Stimulated activated naive B cell treated with anti-CD40 and anti-IgM and Interleukin-4, amounts not matched to agents 10 μg/mL and 1 μg/mL and 100 μg/mL, for 72 hours (primary cell): ENCODE data around the gene ATP8A2.
"Not testable (repeated sequence)": the region's sequence is repeated elsewhere in the genome, so short reads cannot be mapped to it uniquely, and the experiment has no call there.

Experiments used
- ATAC-seq, 2 donors: fragments of 150-1000 bp; cut with Tn5 transposase; replicated peaks; 2 replicates each; pipeline ENCODE4 v1.10.0; 2021; ENCODE audit warnings: moderate library complexity in 1 of 2
- DNase-seq: peaks from one replicate; pipeline ENCODE4 v3.0.0; 2021
- H3K27ac Mint-ChIP-seq: one replicate; pipeline ENCODE4 v1.8.0; 2022; ENCODE audit warnings: mild to moderate bottlenecking, mixed read lengths
- H3K27me3 Mint-ChIP-seq, 2 donors: one replicate each; pipeline ENCODE4 v1.8.0; 2022; ENCODE audit warnings: mixed read lengths in 2 of 2
- H3K36me3 Mint-ChIP-seq, 2 donors: one replicate each; pipeline ENCODE4 v1.8.0; 2022; ENCODE audit warnings: mixed read lengths in 2 of 2, mild to moderate bottlenecking in 1 of 2
- H3K4me1 Mint-ChIP-seq, 2 donors: one replicate each; pipeline ENCODE4 v1.8.0; 2022; ENCODE audit warnings: mixed read lengths in 2 of 2, mild to moderate bottlenecking in 1 of 2
- H3K4me3 Mint-ChIP-seq, 2 donors: one replicate each; pipeline ENCODE4 v1.8.0; 2022; ENCODE audit warnings: mild to moderate bottlenecking in 2 of 2, mixed read lengths in 2 of 2, moderate library complexity in 1 of 2
- H3K9me3 Mint-ChIP-seq, 2 donors: one replicate each; pipeline ENCODE4 v1.8.0; 2022; ENCODE audit warnings: mixed read lengths in 2 of 2, mild to moderate bottlenecking in 1 of 2

The ATP8A2 gene

DNA sequence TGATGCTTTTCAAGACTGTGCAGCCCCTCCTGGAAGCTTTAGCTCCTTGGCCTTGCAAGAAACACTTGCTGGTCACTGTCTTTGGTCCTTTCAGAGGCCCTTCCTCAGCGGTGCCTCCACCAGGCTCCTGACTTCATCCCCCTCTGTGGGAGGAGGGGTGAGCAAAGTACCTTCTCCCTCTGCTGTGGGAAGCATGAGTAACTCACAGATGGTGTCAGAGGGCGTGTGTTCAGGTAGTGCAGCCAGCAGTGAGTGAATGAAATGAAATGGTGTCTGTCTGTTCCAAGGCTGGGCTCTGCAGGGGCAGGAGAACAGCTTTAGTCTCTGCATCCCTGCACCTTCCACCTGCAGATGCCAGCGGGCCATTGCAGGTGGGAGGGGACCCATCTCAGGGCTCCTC, 577.1 kb downstream of the ATP8A2 start:
- no peak overlapping the region for H3K27ac Mint-ChIP-seq
- no peaks in the 10 kb centered on the region for H3K27me3 Mint-ChIP-seq
- DNase-seq (no peak), ATAC-seq (no peak)
- no peaks in the 10 kb centered on the region for H3K9me3 Mint-ChIP-seq
- H3K4me3 Mint-ChIP-seq = no peak overlapping the region
- H3K36me3 Mint-ChIP-seq = no peaks in the 10 kb centered on the region
- H3K4me1 Mint-ChIP-seq = no peaks in the 10 kb centered on the region

DNA sequence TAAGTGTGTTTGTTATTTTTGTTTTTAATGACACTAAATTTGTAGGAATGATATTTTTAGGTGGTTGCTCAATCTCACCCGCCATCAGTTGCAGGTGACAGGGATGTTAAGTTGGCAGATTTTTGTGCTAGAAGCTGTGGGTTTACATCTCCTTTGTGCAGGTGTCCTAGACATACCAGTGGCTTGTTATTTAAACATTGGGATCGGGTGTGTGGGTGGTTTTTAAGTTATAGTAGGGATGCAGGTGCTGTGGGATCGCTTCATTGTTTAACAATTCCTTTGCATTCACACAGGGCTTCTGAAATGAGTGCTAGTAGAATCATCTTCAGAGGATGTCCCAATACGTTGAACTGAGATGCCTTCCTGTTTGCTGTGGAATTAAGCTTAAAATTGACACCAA, 580.1 kb downstream of the ATP8A2 start:
- Mint-ChIP-seq H3K9me3 (peaks cover 3 to 4% of the 10 kb centered on the region in 2 donors), H3K4me1 (no peaks in the 10 kb centered on the region), H3K36me3 (no peaks in the 10 kb centered on the region), H3K27ac (no peak overlapping the region), H3K27me3 (peaks cover 0 to 8% of the 10 kb centered on the region in 2 donors), H3K4me3 (no peak overlapping the region)
- DNase-seq = no peak
- ATAC-seq = no peak

DNA sequence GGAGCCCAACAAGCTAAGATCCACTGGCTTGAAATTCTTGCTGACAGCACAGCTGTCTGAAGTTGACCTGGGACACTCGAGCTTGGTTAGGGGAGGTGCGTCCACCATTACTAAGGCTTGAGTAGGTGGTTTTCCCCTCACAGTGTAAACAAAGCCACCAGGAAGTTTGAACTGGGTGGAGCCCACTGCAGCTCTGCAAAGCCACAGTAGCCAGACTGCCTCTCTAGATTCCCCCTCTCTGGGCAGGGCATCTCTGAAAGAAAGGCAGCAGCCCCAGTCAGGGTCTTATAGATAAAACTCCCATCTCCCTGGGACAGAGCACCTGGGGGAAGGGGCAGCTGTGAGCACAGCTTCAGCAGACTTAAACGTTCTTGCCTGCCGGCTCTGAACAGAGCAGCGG, 582.3 kb downstream of the ATP8A2 start:
- not testable (repeated sequence) for ATAC-seq, H3K9me3 Mint-ChIP-seq, DNase-seq, H3K4me1 Mint-ChIP-seq, H3K4me3 Mint-ChIP-seq, H3K36me3 Mint-ChIP-seq, H3K27ac Mint-ChIP-seq
- H3K27me3 Mint-ChIP-seq = peaks cover 0 to 14% of the 10 kb centered on the region in 2 donors

DNA sequence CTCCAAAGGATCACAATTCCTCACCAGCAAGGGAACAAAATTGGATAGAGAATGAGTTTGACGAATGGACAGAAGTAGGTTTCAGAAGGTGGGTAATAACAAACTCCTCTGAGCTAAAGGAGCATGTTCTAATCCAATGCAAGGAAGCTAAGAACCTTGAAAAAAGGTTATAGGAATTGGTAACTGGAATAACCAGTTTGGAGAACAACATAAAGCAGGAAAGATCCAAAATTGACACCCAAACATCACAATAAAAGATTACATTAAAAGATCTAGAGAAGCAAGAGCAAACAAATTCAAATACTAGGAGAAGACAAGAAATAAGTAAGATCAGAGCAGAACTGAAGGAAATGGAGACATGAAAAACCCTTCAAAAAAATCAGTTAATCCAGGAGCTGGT, 583.2 kb downstream of the ATP8A2 start:
- ATAC-seq, H3K36me3 Mint-ChIP-seq, H3K27ac Mint-ChIP-seq, H3K4me1 Mint-ChIP-seq, H3K9me3 Mint-ChIP-seq, H3K4me3 Mint-ChIP-seq, DNase-seq: not testable (repeated sequence)
- peaks cover 3 to 17% of the 10 kb centered on the region in 2 donors for H3K27me3 Mint-ChIP-seq

DNA sequence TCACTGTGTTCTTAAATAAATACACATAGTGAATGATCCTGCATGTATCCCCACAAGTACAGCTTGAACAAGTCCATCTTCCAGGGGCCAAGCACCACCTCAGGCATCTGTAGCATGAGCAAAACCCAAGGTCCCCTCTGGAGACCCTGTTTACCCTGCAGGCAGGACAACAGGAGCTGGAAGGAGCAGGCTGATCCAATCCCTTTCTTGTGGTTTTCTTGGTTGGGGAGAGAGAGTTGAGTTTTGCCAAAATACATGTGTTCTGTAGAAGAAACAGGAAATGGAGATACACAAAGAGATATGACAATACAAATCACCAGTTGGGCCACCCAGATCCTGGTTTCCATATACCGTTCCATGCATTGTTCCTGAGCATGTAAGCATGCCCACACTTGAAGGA, 587.2 kb downstream of the ATP8A2 start:
- ATAC-seq (no peak), DNase-seq (no peak)
- Mint-ChIP-seq H3K9me3 (peaks cover 6 to 8% of the 10 kb centered on the region in 2 donors), H3K27ac (no peak overlapping the region), H3K4me3 (no peak overlapping the region), H3K4me1 (no peaks in the 10 kb centered on the region), H3K36me3 (peaks cover 0 to 2% of the 10 kb centered on the region in 2 donors), H3K27me3 (peaks cover 5 to 24% of the 10 kb centered on the region in 2 donors)

DNA sequence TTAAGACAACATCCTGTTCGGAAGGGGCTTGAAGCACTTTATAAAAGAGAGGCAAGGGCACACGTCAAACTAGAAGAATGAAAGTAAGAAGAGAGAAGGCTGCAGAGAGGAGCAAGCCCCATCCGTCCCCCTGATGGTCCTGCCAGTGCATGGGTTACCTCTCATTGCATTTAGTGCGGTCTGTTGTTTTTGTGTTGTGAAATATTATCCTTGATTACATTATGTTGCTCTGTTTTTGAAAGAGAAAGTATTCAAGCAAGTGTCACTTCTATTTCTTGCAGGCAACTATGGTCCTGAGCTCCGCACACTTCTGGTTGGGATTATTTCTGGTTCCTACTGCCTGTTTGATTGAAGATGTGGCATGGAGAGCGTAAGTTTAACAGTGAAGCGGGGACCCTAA, 589.5 kb downstream of the ATP8A2 start:
- ATAC-seq (no peak), DNase-seq (no peak)
- Mint-ChIP-seq H3K27ac (no peak overlapping the region), H3K4me1 (no peaks in the 10 kb centered on the region), H3K27me3 (peaks cover 5 to 21% of the 10 kb centered on the region in 2 donors), H3K36me3 (peaks cover 0 to 2% of the 10 kb centered on the region in 2 donors), H3K4me3 (no peak overlapping the region), H3K9me3 (peaks cover 4 to 5% of the 10 kb centered on the region in 2 donors)

DNA sequence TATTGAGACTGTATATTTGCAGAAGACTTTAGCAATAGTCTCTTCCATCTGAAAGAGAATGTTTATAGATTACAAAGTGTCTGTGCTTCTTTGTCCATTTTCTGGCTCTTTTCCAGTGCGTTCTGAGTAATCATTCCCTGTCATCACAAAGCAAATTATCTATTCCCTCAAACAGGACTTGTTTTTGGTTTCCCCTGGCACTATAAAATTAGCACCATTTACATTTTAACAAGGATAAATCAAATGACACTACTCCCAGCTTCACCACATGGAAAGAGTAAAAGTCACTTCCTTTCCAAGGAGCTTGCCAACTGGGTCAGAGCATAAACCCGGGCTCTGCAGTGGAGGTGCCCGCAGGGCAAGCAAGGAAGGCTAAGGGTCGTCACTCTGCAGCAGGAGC, 591.9 kb downstream of the ATP8A2 start:
- Mint-ChIP-seq H3K4me3 (no peak overlapping the region), H3K9me3 (peaks cover 0 to 1% of the 10 kb centered on the region in 2 donors), H3K4me1 (no peaks in the 10 kb centered on the region), H3K27ac (no peak overlapping the region), H3K27me3 (peaks cover 5 to 10% of the 10 kb centered on the region in 2 donors), H3K36me3 (no peaks in the 10 kb centered on the region)
- DNase-seq (no peak), ATAC-seq (no peak)

DNA sequence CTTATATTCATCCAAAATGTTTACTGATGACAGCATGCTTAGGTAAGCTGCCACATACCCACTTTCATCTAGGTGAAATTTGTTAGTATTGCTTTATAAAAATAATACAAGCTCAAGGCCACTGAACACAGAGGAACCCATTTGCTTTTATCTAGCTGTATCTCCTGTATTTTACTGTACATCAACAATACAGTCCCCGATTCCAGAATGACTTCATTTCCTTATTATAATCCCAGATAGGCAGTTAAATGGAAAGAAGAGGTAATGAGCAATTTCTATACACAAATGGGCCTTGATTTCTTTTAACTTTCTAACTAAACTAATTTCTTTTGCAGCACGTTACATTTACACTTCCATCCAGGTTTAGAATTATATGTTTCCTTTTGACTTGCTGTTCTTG, 593.8 kb downstream of the ATP8A2 start:
- no peak for ATAC-seq
- Mint-ChIP-seq H3K4me3 (no peak overlapping the region), H3K27ac (no peak overlapping the region), H3K27me3 (peaks cover 0 to 3% of the 10 kb centered on the region in 2 donors), H3K4me1 (no peaks in the 10 kb centered on the region), H3K9me3 (peaks cover 0 to 1% of the 10 kb centered on the region in 2 donors), H3K36me3 (no peaks in the 10 kb centered on the region)
- DNase-seq = no peak

DNA sequence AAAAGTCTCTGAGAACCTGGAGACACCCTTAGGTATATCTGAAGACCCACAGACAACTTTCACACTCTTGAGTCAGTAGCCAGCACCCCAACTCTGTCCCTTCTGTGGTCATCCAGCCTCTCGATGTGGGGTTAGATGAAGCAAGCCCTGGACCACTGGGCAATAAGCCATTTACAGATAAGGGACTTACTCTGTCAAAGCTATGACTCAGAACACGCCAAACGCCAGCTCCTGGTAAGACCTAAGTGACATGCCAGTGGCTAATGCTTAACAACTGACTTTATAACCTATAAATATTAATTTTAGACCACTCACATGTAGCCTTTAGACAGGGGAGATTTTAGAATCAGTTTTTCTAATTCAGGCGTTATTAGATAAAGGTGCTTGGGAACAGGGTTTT, 594.3 kb downstream of the ATP8A2 start:
- Mint-ChIP-seq H3K4me1 (no peaks in the 10 kb centered on the region), H3K4me3 (no peak overlapping the region), H3K27me3 (no peaks in the 10 kb centered on the region), H3K36me3 (no peaks in the 10 kb centered on the region), H3K9me3 (peaks cover 0 to under 1% of the 10 kb centered on the region in 2 donors), H3K27ac (no peak overlapping the region)
- DNase-seq (no peak), ATAC-seq (no peak)

DNA sequence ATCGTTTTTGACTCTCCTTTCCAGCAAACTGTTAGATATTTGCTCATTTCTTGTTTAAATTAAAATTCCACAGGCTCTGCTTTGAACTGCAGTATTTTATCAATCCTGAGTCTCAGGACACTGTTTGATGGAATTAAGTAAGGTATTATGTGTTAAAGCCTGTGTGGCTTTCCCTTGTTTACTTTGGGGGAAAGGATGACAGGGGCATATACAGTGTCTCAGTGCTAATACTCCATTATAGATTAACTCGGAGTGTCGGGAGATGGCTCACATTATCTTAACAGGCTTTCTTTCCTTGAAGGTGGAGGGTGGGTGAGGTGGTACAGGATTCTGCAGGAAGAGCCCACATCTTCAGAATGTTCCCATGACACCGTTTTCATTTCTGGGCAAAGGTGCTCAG, 595.4 kb downstream of the ATP8A2 start:
- ATAC-seq = no peak
- Mint-ChIP-seq H3K4me3 (no peak overlapping the region), H3K36me3 (no peaks in the 10 kb centered on the region), H3K27me3 (no peaks in the 10 kb centered on the region), H3K27ac (no peak overlapping the region), H3K4me1 (no peaks in the 10 kb centered on the region), H3K9me3 (no peaks in the 10 kb centered on the region)
- no peak for DNase-seq

DNA sequence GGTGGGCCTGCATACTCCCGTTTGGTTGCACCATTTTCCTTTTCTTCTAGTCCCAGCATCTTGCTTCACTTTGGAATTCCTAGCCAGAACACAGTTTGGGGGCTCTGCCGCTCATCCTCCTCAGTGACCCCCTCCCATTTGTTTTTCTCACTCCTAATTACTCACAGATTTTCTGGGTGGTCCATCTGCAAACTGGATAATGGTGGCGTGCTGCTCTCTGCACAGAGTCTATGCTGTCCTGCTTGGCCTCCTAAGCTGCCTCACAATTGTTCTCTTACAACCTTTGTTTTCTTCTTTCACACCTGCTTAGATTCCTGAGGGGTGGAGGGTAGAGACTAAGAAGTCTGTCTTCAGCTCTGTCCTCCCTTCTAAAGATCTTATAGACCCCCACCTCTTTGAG, 599.3 kb downstream of the ATP8A2 start:
- Mint-ChIP-seq H3K27me3 (peaks cover 8 to 16% of the 10 kb centered on the region in 2 donors), H3K4me1 (no peaks in the 10 kb centered on the region), H3K4me3 (no peak overlapping the region), H3K27ac (no peak overlapping the region), H3K36me3 (no peaks in the 10 kb centered on the region), H3K9me3 (no peaks in the 10 kb centered on the region)
- ATAC-seq (no peak), DNase-seq (no peak)

DNA sequence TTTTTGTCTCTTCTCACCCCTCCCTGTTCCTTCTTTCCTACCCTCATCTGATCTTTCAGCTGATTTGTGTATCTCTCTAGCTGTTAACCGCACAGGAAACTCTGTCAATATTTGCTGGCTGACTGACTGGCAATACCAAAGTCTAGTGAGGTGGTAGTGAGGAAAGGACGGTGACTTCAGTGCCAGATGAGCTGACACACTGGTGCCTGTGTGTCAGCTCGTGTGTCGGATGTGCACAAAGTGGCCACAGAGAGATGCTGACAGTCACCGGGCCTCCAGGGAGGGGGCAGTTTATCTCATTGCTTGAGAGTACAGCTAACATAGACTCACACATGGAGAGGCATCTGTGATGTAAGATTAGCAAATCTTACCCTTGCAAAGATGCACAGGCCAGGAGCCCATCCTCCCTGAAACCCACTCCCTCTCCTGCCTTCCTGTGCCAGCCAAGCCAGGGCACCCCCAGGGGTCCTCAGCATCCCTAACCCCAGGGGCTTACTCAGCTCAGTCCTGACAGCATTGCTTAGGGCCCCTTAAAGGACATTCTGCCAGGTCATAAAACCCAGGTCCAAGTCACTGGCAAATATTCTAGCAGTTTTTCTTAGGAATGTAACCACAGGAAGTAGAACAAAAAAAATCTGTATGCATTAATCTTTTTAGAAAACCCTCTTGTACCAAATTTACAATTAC, 599.8 kb downstream of the ATP8A2 start:
- no peaks in the 10 kb centered on the region for H3K36me3 Mint-ChIP-seq
- H3K4me3 Mint-ChIP-seq = no peak overlapping the region
- H3K4me1 Mint-ChIP-seq = no peaks in the 10 kb centered on the region
- H3K9me3 Mint-ChIP-seq = no peaks in the 10 kb centered on the region
- no peak for DNase-seq
- no peak for ATAC-seq
- H3K27ac Mint-ChIP-seq = no peak overlapping the region
- H3K27me3 Mint-ChIP-seq = peaks cover 11 to 21% of the 10 kb centered on the region in 2 donors

DNA sequence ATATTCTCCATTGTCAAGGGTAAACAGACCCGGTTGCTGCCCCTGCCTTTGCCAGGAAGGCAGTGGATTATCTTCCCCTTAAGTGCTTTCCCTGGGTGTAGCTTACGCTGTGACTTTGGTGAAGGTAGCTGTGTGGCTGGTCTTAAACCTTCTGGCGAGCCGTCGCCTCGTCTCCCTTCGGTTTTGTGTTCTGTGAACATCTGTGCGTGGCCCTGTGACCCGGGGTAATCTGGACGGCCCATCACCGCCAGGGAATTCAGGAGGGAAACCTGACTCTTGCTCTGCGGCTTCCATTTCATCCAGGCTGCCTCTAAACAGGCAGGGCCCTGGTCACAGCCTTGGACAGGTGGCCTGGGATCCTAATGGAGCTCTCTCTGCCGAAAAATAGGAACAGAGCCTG, 601.3 kb downstream of the ATP8A2 start:
- peaks cover 16 to 29% of the 10 kb centered on the region in 2 donors for H3K27me3 Mint-ChIP-seq
- no peak overlapping the region for H3K27ac Mint-ChIP-seq
- ATAC-seq (no peak), DNase-seq (no peak)
- no peak overlapping the region for H3K4me3 Mint-ChIP-seq
- peaks cover 3 to 5% of the 10 kb centered on the region in 2 donors for H3K4me1 Mint-ChIP-seq
- H3K36me3 Mint-ChIP-seq = no peaks in the 10 kb centered on the region
- no peaks in the 10 kb centered on the region for H3K9me3 Mint-ChIP-seq

DNA sequence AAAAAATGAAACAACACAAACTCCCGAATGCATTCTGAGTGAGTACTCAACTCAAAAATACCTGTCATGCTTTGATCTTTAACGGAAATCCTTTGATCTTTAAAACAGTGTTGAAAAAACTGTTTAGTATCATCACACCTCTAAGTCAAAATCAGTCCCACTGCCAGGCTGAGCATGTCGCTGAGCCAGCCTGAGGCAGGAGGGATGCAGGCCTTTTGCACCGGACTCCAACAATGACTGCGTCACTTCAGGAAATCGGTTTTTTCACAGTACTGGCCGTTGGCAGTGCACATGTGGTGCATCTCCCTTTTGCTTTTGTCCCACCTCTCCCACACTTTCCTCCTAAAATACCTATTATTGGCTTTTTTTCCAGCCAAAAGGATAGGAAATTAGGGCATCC, 601.8 kb downstream of the ATP8A2 start:
- DNase-seq (no peak), ATAC-seq (no peak)
- Mint-ChIP-seq H3K4me1 (peaks cover 3 to 5% of the 10 kb centered on the region in 2 donors), H3K4me3 (no peak overlapping the region), H3K27ac (no peak overlapping the region), H3K36me3 (no peaks in the 10 kb centered on the region), H3K9me3 (no peaks in the 10 kb centered on the region), H3K27me3 (peaks cover 16 to 34% of the 10 kb centered on the region in 2 donors)

DNA sequence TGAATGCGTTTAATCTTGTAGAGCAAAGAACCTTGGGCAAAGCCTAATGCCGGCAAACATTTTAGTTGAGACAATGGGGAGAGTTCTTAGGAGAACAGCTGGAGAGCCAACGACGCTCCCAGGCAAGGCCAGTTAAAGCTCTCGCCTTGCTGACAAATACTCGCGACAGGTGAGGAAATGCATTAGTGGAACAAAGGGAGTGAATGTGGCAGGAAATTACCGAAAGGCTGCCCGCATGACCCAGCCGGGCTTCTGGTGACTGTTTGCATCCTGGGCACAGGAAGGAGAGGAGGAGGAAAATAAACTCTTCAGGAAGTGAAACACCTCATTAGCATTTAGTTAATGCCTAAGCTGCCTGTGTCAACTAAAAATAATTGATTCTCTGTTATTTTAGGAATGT, 605.4 kb downstream of the ATP8A2 start:
- H3K4me1 Mint-ChIP-seq = peaks cover 3 to 5% of the 10 kb centered on the region in 2 donors
- H3K4me3 Mint-ChIP-seq = no peak overlapping the region
- no peak overlapping the region for H3K27ac Mint-ChIP-seq
- H3K27me3 Mint-ChIP-seq = peaks cover 16 to 36% of the 10 kb centered on the region in 2 donors
- H3K36me3 Mint-ChIP-seq = no peaks in the 10 kb centered on the region
- ATAC-seq = no peak
- no peak for DNase-seq
- no peaks in the 10 kb centered on the region for H3K9me3 Mint-ChIP-seq
